ENCODE measurements around the gene ADCY5.

The ADCY5 gene

DNA sequence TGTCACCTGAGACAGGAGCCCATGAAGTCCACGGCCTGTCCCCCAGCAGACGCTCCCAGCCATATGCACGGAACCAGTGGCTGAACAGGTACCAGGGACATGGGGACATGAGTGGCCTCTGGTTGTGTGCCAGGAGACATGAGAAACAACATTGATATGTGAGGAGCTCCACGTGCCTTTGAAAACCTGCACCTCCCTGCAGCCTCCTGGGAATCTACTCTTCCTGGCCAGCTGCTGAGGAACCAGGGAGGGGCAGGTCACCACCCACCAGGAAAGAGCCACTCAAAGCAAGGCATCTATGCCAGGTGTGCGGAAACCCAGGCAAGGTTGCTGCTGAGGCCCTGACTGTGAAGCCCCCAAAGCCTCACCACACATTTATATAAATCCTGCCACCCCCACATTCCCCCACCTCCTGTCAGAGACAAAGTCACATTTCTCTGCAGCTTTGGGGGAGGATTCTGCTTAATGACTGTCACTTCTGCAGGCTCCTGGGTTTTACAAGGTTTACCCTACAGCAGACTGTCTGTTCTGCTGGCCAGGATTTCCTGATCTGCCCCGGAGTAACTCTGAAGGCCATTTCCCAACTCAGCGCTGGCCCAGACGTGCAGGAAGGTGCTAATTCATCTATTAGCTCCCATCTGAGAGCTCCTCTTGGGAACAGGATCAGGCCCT lies 110.8 kb downstream of the ADCY5 start:
- no peak for DNase-seq

- no peak for DNase-seq
Observed at GRCh38 chr3:123337226-123337625, 111.7 kb downstream of the ADCY5 start.

DNA sequence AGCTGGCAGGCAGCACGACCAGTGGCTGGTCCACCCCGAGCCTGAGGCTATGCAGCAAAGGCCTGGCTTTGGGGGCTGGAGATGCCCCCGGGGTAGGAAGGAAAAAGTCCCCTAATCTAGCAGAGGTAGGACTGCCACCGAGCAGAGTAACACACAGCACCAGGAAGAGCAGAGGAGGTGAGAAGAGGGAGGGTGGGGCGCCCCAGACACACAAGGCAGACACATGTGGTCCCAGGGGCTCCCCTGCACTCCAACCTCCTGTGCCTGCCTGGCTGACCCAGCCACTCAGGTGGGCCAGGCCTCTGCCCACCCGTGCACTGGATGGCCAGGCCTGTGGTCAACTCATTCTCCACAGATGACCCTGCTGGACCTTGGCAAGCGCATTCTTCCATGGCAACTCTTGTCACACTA lies 112.4 kb downstream of the ADCY5 start:
- DNase-seq: no peak

GRCh38 chr3:123336001-123336400 lies 112.9 kb downstream of the ADCY5 start:
- no peak for DNase-seq

GRCh38 chr3:123335007-123335670 lies 113.8 kb downstream of the ADCY5 start:
- no peak for DNase-seq

- DNase-seq: no peak
Observed at GRCh38 chr3:123334056-123334455, 114.8 kb downstream of the ADCY5 start.

DNA sequence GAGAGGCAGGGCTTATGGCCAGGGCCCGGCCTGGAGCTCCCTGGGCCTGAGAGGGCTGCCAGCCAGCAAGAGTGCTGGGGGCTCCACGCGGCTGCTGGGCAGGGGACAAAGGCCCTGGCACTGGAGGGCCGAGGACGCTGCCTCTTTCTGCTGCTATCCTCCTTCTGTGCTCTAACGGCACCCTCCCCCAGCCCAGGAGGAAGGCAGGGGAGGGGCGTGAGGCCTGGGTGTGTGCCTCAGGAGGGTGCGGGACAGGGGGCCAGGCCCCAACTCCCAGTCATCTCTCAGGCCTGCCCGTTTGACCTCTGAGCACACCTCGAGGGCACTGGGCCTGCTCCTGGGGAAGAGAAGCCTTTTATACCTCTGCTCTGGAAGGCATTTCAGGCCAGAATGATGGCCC lies 115.5 kb downstream of the ADCY5 start:
- DNase-seq: no peak

DNA sequence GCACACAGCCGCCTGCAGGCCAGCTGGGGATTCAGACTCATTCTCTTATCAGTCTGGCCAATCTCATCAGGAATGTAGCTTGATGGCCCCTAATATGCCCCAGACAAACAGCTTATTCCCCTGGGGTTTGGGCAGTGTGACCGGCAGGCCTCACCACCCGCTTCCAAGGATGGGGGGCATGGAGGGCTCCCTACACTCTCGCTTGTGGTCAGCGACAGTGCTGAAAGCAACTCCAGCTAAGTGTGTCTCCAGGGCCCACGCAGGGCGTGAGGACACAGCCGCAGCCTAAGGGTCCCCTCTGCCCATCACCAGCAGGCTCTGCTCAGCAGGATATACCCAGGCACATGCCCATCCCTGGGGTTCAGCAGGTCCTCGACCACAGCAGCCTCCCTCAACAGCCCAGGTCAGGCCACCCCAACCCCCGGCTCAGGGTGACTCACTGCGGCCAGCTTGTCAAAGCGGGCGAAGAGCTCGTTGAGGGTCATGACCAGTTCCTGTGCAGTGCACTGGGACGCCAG lies 116.7 kb downstream of the ADCY5 start:
- no peak for DNase-seq

DNA sequence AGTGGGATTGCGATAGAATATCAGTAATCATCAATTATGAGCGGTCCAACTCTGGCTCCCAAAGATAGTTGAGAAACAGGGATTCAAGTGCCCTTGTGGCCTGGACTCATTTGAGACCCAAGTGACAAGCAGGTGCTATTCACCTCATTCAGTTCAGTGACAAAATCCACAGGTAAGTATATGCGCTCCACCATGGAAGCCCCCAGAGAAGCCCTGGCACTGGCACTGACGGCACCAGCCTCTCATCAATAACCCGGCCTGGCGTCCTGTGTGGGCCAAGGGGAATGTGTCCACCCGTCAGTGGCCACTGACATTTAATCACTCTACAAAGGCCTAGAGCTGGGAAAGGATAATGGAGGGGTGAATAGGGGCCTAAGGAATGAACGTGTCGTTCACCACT lies 117.2 kb downstream of the ADCY5 start:
- DNase-seq: no peak

- DNase-seq: no peak
Observed at GRCh38 chr3:123331006-123331405, 117.9 kb downstream of the ADCY5 start.

- DNase-seq: no peak
Observed at GRCh38 chr3:123330441-123330991, 118.4 kb downstream of the ADCY5 start.

DNA sequence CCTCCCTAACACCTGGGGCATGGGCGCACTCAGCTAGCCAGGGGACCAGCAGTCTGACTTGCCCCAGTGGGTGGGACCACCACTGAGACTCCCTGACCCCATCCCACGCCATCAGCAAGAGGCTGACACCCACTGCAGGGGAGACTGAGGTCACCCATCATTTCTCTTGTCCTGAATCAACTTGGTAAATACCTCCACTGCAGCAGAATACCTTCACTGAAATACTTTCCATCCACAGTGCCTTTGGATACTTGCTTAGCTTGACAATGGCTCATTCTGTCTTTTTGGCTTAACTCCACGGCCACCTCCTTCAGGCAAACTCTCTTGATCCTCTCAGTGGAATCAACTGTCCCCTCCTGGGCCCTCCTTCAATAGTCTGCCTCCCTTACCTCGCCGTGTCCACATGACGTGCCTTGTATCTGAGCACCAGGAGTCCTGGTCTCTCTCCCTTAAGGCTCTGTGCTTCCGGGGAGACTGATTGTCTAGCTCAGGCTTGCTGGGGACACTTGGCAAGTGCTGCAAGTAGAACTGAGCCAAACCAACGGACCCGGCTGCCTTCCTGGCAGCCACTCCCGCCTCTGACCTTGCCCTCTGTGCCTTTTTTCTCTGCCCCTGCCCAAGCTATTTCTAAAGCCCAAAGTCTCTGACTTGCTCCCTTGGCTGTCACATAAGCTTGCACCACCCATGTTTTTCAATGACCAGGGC lies 119.1 kb downstream of the ADCY5 start:
- DNase-seq: no peak

- peak; percentile 9 for DNase-seq
Observed at GRCh38 chr3:123328851-123329635, 119.8 kb downstream of the ADCY5 start.

DNA sequence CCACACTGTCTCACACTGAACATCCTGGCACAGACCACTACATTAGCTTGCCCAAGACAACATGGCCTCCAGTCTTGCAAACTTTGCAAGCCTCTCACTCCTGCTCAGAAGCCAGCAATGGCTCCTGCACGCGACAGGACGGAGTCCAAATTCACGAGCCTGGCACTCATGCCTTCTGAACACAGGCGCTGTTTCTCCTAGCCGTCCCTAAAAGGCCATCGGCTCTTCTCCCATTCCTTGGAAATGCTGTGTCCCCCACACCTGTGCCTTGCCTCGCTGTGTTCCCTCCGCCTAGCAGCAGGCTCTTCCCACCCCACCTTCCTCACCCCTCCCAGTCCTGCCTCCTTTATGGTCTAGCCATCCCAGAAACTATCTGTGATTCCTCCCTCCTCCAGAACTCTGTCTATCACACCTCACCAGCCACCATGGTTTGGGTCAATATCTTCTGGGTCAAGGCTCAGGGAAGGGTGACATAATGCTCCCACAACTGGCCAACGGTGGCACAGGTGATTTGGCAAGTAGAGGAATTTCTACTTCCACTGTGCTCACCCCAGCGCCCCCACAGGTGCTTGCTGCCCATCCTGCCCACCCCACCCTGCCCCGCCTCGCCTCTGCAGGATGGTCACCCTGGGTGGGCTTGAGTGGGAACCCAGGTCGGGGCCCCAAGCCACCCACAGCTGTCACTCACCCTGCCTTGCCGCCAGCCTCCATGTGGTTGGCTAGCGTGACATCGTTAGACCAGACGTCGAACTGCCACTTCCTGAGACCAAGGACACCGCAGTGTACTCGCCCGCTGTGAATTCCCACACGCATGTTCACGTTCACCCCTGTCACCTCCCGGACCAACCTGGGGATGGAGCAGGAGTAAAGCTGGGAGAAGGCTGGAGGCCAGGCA lies 120.7 kb downstream of the ADCY5 start:
- DNase-seq: no peak

DNA sequence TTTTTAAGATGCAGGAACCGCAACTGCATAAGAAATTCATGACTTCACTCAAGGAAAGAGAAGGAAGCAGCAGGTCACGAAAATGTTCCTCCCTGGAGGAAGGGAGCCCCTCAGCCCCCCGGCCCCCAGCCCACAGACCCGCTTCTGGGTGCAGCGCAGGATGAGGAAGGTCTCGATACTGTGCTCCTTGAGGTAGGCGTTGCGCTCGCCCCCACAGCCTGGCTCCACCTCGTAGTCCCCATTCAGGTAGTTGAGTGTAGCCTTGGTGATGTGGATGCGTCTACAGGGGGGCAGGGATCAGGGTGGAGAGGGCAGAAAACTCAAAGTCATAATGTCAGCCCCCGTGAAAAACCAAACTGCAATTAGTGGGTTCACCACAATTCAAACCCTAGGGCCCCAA lies 121.4 kb downstream of the ADCY5 start:
- no peak for DNase-seq

DNA sequence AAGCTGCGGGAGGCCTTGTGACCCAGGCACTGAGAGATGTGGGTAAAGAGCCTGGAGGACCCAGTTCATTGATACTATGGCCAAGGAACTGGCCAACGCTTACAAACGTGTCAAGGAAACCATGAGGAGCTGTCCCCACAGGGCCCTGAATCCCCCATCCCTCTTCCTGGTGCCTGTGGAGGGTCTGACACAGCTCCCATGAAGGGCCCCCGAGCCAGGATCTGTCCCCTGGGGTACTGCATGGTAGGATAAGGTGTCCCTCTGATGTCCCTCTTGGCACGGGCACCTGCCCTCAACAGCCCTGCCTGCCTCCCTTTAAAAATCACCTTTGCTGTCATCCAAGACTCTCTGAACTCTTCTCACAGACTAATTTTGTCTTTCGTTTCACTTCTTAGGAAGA lies 122.4 kb downstream of the ADCY5 start:
- no peak for DNase-seq

- no peak for DNase-seq
Observed at GRCh38 chr3:123325766-123326256, 123.1 kb downstream of the ADCY5 start.

DNA sequence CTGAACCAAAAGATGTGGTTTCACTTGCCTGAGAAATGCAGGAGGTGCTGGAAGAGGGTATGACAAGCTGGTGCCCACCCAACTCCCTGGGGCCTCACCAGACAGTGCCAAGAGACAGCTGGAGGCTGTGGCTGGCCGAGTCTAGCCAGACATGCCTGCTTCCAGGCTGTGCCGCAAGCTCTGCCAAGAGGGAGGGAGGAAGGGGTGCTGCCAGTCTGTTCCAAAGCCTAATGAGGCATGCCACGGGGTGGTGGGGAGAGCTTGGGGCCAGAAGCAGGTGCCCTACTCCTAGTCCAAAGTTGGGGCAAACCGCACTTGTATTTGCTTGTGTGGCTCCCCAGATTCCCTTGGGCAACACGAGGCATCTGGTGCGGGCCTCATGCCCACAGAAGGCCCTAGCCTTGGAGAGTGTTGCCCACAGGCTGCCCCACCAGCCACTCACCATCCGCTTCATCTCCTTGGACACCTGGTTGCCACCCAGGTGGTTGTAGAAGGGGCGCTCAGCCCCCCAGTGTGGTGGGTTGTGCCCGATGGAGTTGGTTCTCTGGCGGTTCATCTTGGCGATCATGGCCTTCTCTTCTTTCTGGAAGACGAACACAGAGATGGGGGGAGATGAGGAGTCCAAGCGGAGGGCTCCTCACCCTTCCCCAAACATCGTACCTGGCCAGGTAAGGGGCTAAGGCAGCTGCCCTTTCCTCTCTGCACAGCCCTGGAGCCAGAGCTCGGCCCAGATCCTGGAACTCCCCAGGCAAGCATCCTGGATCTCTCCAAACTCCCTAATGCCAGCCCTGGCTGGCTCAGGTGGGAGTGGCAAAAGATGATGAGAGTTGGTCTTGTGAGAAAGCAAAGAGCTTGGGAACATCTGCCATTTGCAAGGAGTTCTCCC lies 123.8 kb downstream of the ADCY5 start:
- peak; percentile 62 for DNase-seq

- DNase-seq: no peak
Observed at GRCh38 chr3:123323781-123324180, 125.1 kb downstream of the ADCY5 start.

- DNase-seq: no peak
Observed at GRCh38 chr3:123322866-123323265, 126.0 kb downstream of the ADCY5 start.

- DNase-seq: no peak
Observed at GRCh38 chr3:123321806-123322205, 127.1 kb downstream of the ADCY5 start.
